Transverse colon (tissue), 4 donors: ENCODE data around the gene NDEL1.

ENCODE experiments used
- CTCF ChIP-seq, 5 experiments: fragments of 200-600 bp in 3 of 5; fragments of 450-650 bp in 2 of 5; sonication (generic) in 3 of 5; IDR thresholded peaks; 1 replicate in 2 of 5; 2 replicates in 3 of 5; pipeline ENCODE4 v1.5.1; 2016 to 2017; ENCODE audit warnings: antibody characterized with exemption in 5 of 5, inconsistent platforms in 3 of 5, mild to moderate bottlenecking in 2 of 5, moderate library complexity in 1 of 5
- EP300 ChIP-seq: sonication (generic); formaldehyde crosslinking; IDR thresholded peaks from one replicate; pipeline ENCODE4 v1.6.1; 2017; ENCODE audit warnings: antibody characterized with exemption, low read depth
- POLR2A ChIP-seq: fragments of 450-650 bp; IDR thresholded peaks from one replicate; pipeline ENCODE4 v1.6.1; 2016; ENCODE audit warnings: antibody characterized with exemption, mild to moderate bottlenecking, moderate library complexity
- POLR2AphosphoS5 ChIP-seq, 3 donors: sonication (generic); formaldehyde crosslinking; IDR thresholded peaks; one replicate each; pipeline ENCODE4 v1.6.1; 2016; ENCODE audit warnings: antibody characterized with exemption in 3 of 3

GRCh38 chr17:8503368-8503767 is 67.7 kb downstream of the NDEL1 start:
- TF ChIP-seq CTCF (IDR thresholded peaks at IDR 0.05), result no peak
- no peak for TF ChIP-seq POLR2A
- no peak for TF ChIP-seq EP300
- no peak for TF ChIP-seq POLR2AphosphoS5 (IDR thresholded peaks at IDR 0.05)
